H9 (cell line): ENCODE data around the gene FOXJ3. TPM values are rescaled to one million over a fixed set of nuclear protein-coding genes. Genes with fewer than 3 reads are reported as not detected.

Experiments
- DNase-seq: peaks from one replicate; pipeline ENCODE4 v3.0.0-alpha.2; 2017
- H2AFZ ChIP-seq: one replicate; pipeline ENCODE4 v1.6.1; 2013; ENCODE audit warnings: mild to moderate bottlenecking, low read length, control low read depth, moderate library complexity
- H2AK5ac ChIP-seq: 2 replicates; pipeline ENCODE4 v1.6.1; 2013; ENCODE audit warnings: low read length, control low read depth, mixed read lengths; ENCODE audit not compliant: insufficient read length
- H2BK120ac ChIP-seq: one replicate; pipeline ENCODE4 v1.6.1; 2013; ENCODE audit warnings: low read depth, mild to moderate bottlenecking, low read length, control low read depth, inconsistent platforms; ENCODE audit not compliant: poor library complexity, severe bottlenecking
- H2BK12ac ChIP-seq: 2 replicates; pipeline ENCODE4 v1.6.1; 2013; ENCODE audit warnings: low read length, control low read depth, mixed read lengths, low read depth; ENCODE audit not compliant: insufficient read length
- H2BK15ac ChIP-seq: 2 replicates; pipeline ENCODE4 v1.6.1; 2013; ENCODE audit warnings: low read depth, low read length, control low read depth
- H2BK20ac ChIP-seq: one replicate; pipeline ENCODE4 v1.6.1; 2013; ENCODE audit warnings: low read depth, mild to moderate bottlenecking, low read length, control low read depth, inconsistent platforms; ENCODE audit not compliant: poor library complexity, severe bottlenecking
- H2BK5ac ChIP-seq: 2 replicates; pipeline ENCODE4 v1.6.1; 2013; ENCODE audit warnings: low read length, control low read depth, mixed read lengths; ENCODE audit not compliant: insufficient read length
- H3K14ac ChIP-seq: 2 replicates; pipeline ENCODE4 v1.6.1; 2013; ENCODE audit warnings: low read length, control low read depth; ENCODE audit not compliant: insufficient read depth
- H3K18ac ChIP-seq: 2 replicates; pipeline ENCODE4 v1.6.1; 2013; ENCODE audit warnings: low read depth, mild to moderate bottlenecking, mixed read lengths, low read length, control low read depth; ENCODE audit not compliant: insufficient read length
- H3K23ac ChIP-seq: 2 replicates; pipeline ENCODE4 v1.6.1; 2013; ENCODE audit warnings: low read length, control low read depth, mixed read lengths, low read depth; ENCODE audit not compliant: insufficient read length
- H3K23me2 ChIP-seq: 2 replicates; pipeline ENCODE4 v1.6.1; 2013; ENCODE audit warnings: low read depth, mild to moderate bottlenecking, mixed read lengths, low read length, control low read depth; ENCODE audit not compliant: insufficient read length, poor library complexity, severe bottlenecking
- H3K27ac ChIP-seq: 2 replicates; pipeline ENCODE4 v1.5.1; 2013; ENCODE audit warnings: low read length, control low read depth, mixed read lengths, low read depth; ENCODE audit not compliant: insufficient read length
- H3K27me3 ChIP-seq: 2 replicates; pipeline ENCODE4 v1.6.1; 2013; ENCODE audit warnings: low read length, control low read depth, inconsistent platforms; ENCODE audit not compliant: insufficient read depth
- H3K4ac ChIP-seq: 2 replicates; pipeline ENCODE4 v1.6.1; 2013; ENCODE audit warnings: low read depth, mild to moderate bottlenecking, control low read depth, inconsistent platforms, low read length, moderate library complexity
- H3K4me1 ChIP-seq: 2 replicates; pipeline ENCODE4 v1.6.1; 2013; ENCODE audit warnings: low read length, control low read depth, inconsistent platforms; ENCODE audit not compliant: insufficient read depth
- H3K4me2 ChIP-seq: 2 replicates; pipeline ENCODE4 v1.6.1; 2013; ENCODE audit warnings: low read length, control low read depth, mixed read lengths; ENCODE audit not compliant: insufficient read length, insufficient read depth
- H3K56ac ChIP-seq: 2 replicates; pipeline ENCODE4 v1.6.1; 2013; ENCODE audit warnings: low read depth, mild to moderate bottlenecking, mixed read lengths, low read length, control low read depth; ENCODE audit not compliant: insufficient read length
- H3K79me1 ChIP-seq: 2 replicates; pipeline ENCODE4 v1.6.1; 2013; ENCODE audit warnings: low read depth, mild to moderate bottlenecking, moderate library complexity, low read length, control low read depth, inconsistent platforms; ENCODE audit not compliant: insufficient read depth, poor library complexity, severe bottlenecking
- H3K79me2 ChIP-seq: 2 replicates; pipeline ENCODE4 v1.6.1; 2013; ENCODE audit warnings: low read length, control low read depth, inconsistent platforms; ENCODE audit not compliant: insufficient read depth
- H3K9ac ChIP-seq: 2 replicates; pipeline ENCODE4 v1.6.1; 2013; ENCODE audit warnings: low read length, control low read depth, mixed read lengths; ENCODE audit not compliant: insufficient read length; ENCODE audit errors: extremely low read depth
- H3K9me3 ChIP-seq: one replicate; pipeline ENCODE4 v1.6.1; 2013; ENCODE audit warnings: low read depth, low read length, inconsistent platforms; ENCODE audit not compliant: control insufficient read depth
- H3T11ph ChIP-seq: one replicate; pipeline ENCODE4 v1.6.1; 2013; ENCODE audit warnings: mild to moderate bottlenecking, low read length, control low read depth, inconsistent platforms
- H4K20me1 ChIP-seq: one replicate; pipeline ENCODE4 v1.6.1; 2013; ENCODE audit not compliant: control insufficient read depth, insufficient read length, insufficient read depth
- H4K5ac ChIP-seq: 2 replicates; pipeline ENCODE4 v1.6.1; 2013; ENCODE audit warnings: low read depth, mild to moderate bottlenecking, mixed read lengths, low read length, control low read depth; ENCODE audit not compliant: insufficient read length
- H4K8ac ChIP-seq: replicated peaks from 2 replicates; pipeline ENCODE4 v1.6.1; 2013; ENCODE audit warnings: low read length, control low read depth, mixed read lengths, low read depth; ENCODE audit not compliant: insufficient read length
- H4K91ac ChIP-seq: 2 replicates; pipeline ENCODE4 v1.6.1; 2013; ENCODE audit warnings: low read depth, mild to moderate bottlenecking, moderate library complexity, mixed read lengths, low read length, control low read depth; ENCODE audit not compliant: insufficient read length
- H3K27ac Mint-ChIP-seq, 3 experiments: 2 replicates in 2 of 3; 3 replicates in 1 of 3; pipeline ENCODE4 v1.8.0; 2020 to 2021; ENCODE audit warnings: mixed read lengths in 3 of 3, mild to moderate bottlenecking in 1 of 3, moderate library complexity in 1 of 3
- H3K27me3 Mint-ChIP-seq: 2 replicates; pipeline ENCODE4 v1.8.0; 2021; ENCODE audit warnings: low read depth, mild to moderate bottlenecking, moderate library complexity, mixed read lengths
- H3K36me3 Mint-ChIP-seq, 3 experiments: 2 replicates in 2 of 3; 3 replicates in 1 of 3; pipeline ENCODE4 v1.8.0; 2020 to 2021; ENCODE audit warnings: low read depth in 3 of 3, mixed read lengths in 3 of 3; ENCODE audit not compliant: insufficient read depth in 1 of 3
- H3K4me1 Mint-ChIP-seq, 2 experiments: 2 replicates each; pipeline ENCODE4 v1.8.0; 2020; ENCODE audit warnings: mixed read lengths in 2 of 2
- H3K4me3 Mint-ChIP-seq, 2 experiments: 2 replicates in 1 of 2; 3 replicates in 1 of 2; pipeline ENCODE4 v1.8.0; 2020 to 2021; ENCODE audit warnings: mild to moderate bottlenecking in 2 of 2, mixed read lengths in 2 of 2, moderate library complexity in 1 of 2
- H3K9me3 Mint-ChIP-seq, 2 experiments: 2 replicates in 1 of 2; 3 replicates in 1 of 2; pipeline ENCODE4 v1.8.0; 2020; ENCODE audit warnings: mild to moderate bottlenecking in 2 of 2, mixed read lengths in 2 of 2, moderate library complexity in 1 of 2
- CTCF ChIP-seq: fragments of 200-600 bp; sonication (generic); conservative IDR thresholded peaks from 3 replicates; pipeline ENCODE4 v1.8.0; 2021; ENCODE audit warnings: antibody characterized with exemption, mild to moderate bottlenecking
- WGBS: extraction: QIAGEN DNeasy Blood & Tissue Kit; methylation state at CpG from one replicate; pipeline ENCODE4 v1.1.7; 2013; ENCODE audit warnings: missing lambda C conversion rate, low lambda C conversion rate, mixed read lengths; ENCODE audit not compliant: insufficient read length; ENCODE audit errors: extremely low coverage; 5-methylcytosine and 5-hydroxymethylcytosine counted together
- total RNA-seq: library from RNA; stranded (reverse); gene quantifications from 2 replicates; pipeline ENCODE4 v1.2.1, GENCODE V29; 2021

The FOXJ3 gene
- total RNA-seq, 1 experiment from 2014 or later, result 49.9 TPM

- no peak for DNase-seq
- no peak overlapping the region for H2AK5ac ChIP-seq
- no peaks in the 10 kb centered on the region for H3K9me3 ChIP-seq
- peaks cover 3 to 9% of the 10 kb centered on the region in 2 experiments; a peak in 3 of 5 replicates for H3K9me3 Mint-ChIP-seq
- H2BK5ac ChIP-seq, result no peak overlapping the region
- H2BK12ac ChIP-seq, result no peak overlapping the region
- H4K8ac ChIP-seq, result no peak overlapping the region
- H4K5ac ChIP-seq, result no peak overlapping the region
- H3K79me2 ChIP-seq, result peaks cover 1% of the 10 kb centered on the region; the same call in 1 of the 2 replicates
- no peaks in the 10 kb centered on the region for H3K27me3 ChIP-seq
- WGBS, result no CpG with 5 or more reads among the region's 1 CpG
- H3K36me3 Mint-ChIP-seq, result peaks cover 14 to 22% (median 16%) of the 10 kb centered on the region in 3 experiments
- H3K9ac ChIP-seq, result no peak overlapping the region
- H3K56ac ChIP-seq, result no peak overlapping the region
- no peak overlapping the region for H3K23ac ChIP-seq
- H2BK15ac ChIP-seq, result no peak overlapping the region
- H3K14ac ChIP-seq, result no peak overlapping the region
- H2BK20ac ChIP-seq, result no peak overlapping the region
- H4K20me1 ChIP-seq, result no peaks in the 10 kb centered on the region
- H2AFZ ChIP-seq, result no peak overlapping the region
- H3K18ac ChIP-seq, result no peak overlapping the region
- peaks cover 22 to 27% of the 10 kb centered on the region in 2 experiments for H3K4me1 Mint-ChIP-seq
- no peaks in the 10 kb centered on the region; the same call in 1 of the 2 replicates for H3K4me1 ChIP-seq
- no peak overlapping the region for H2BK120ac ChIP-seq
- H3K4ac ChIP-seq, result no peak overlapping the region
- no peak overlapping the region for H3K27ac Mint-ChIP-seq
- H3K4me2 ChIP-seq, result no peak overlapping the region
- no peak overlapping the region for H3K4me3 Mint-ChIP-seq
- no peaks in the 10 kb centered on the region for H3K23me2 ChIP-seq
- no peak overlapping the region for H3T11ph ChIP-seq
- H3K27me3 Mint-ChIP-seq, result no peaks in the 10 kb centered on the region; the same call in 1 of the 2 replicates
- no peaks in the 10 kb centered on the region for H3K79me1 ChIP-seq
- H4K91ac ChIP-seq, result no peak overlapping the region
- no peak for TF ChIP-seq CTCF
- H3K27ac ChIP-seq, result no peak overlapping the region
Measured at GRCh38 chr1:42223036-42223435, 112.0 kb downstream of the FOXJ3 start.
